GM12891 (cell line): Measurements from ENCODE around the gene TRAP1.

Experiments
- POLR2A ChIP-seq: IDR thresholded peaks from 2 replicates; pipeline ENCODE4 v1.6.1; 2011; ENCODE audit warnings: low read depth, low read length, control low read depth
- POLR2AphosphoS5 ChIP-seq: IDR thresholded peaks from 2 replicates; pipeline ENCODE4 v1.6.1; 2011; ENCODE audit warnings: low read depth, low read length, control low read depth
- TAF1 ChIP-seq: IDR thresholded peaks from 2 replicates; pipeline ENCODE4 v1.6.1; 2011; ENCODE audit warnings: low read depth, low read length, control low read depth

- TF ChIP-seq TAF1 (no peak), POLR2AphosphoS5 (no peak), POLR2A (no peak)
Observed at GRCh38 chr16:3609895-3610697, 107.2 kb downstream of the TRAP1 start.
